ENCODE measurements around the gene PDHX.
"Not testable (repeated sequence)": the region's sequence is repeated elsewhere in the genome, so short reads cannot be mapped to it uniquely, and the experiment has no call there.

PDHX gene

GRCh38 chr11:34899633-34900016 lies 16.8 kb upstream of the PDHX start:
- peaks cover 31% of the 10 kb centered on the region for H3K36me3 Mint-ChIP-seq
- H3K27me3 Mint-ChIP-seq, result no peaks in the 10 kb centered on the region
- no peak overlapping the region for H3K27ac Mint-ChIP-seq
- H3K4me1 Mint-ChIP-seq (ENCODE audit: low read depth), result peaks cover 4% of the 10 kb centered on the region
- H3K4me3 Mint-ChIP-seq, result no peak overlapping the region
- H3K9me3 Mint-ChIP-seq (ENCODE audit: low read depth), result peaks cover 8% of the 10 kb centered on the region

- peaks cover 11% of the 10 kb centered on the region for H3K4me1 Mint-ChIP-seq (ENCODE audit: low read depth)
- no peak overlapping the region for H3K4me3 Mint-ChIP-seq
- H3K27me3 Mint-ChIP-seq, result no peaks in the 10 kb centered on the region
- peaks cover 32% of the 10 kb centered on the region for H3K36me3 Mint-ChIP-seq
- H3K9me3 Mint-ChIP-seq (ENCODE audit: low read depth), result no peaks in the 10 kb centered on the region
- H3K27ac Mint-ChIP-seq, result no peak overlapping the region
Observed at GRCh38 chr11:34904421-34904955, 11.9 kb upstream of the PDHX start.

GRCh38 chr11:34905666-34906065 lies 10.8 kb upstream of the PDHX start:
- H3K4me1 Mint-ChIP-seq (ENCODE audit: low read depth), result peaks cover 11% of the 10 kb centered on the region
- peaks cover 28% of the 10 kb centered on the region for H3K36me3 Mint-ChIP-seq
- H3K27ac Mint-ChIP-seq, result no peak overlapping the region
- H3K27me3 Mint-ChIP-seq, result no peaks in the 10 kb centered on the region
- H3K9me3 Mint-ChIP-seq (ENCODE audit: low read depth), result no peaks in the 10 kb centered on the region
- H3K4me3 Mint-ChIP-seq, result no peak overlapping the region

DNA sequence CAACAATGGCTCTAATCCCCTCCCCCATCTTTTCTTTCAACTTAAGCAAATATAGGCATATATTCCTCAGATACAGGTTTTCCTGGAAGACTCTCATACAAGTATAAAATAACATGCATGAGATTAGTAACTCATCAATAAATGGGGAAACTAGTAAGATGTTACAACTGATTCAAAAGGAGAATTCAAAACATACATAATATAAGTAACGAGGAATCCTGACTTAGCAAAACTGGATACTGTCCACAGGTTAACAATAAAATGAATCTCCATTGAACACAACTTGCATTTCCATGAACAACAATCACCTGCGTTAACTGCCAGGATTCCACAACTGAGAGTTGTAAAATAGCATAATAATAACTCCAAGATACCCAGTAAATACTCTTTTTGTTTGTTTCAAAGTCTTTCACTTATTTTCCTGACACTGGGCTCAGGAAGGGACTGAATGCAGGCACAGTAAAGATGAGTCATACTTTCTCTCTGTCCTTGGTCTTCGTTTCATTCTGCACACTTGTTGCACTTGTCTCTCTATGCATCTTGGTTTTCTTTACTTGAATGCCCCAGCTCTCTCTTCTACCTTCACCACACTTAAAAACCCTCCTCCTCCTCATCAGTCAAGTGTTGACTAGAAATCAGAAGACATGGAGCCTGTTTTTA lies 8.4 kb upstream of the PDHX start:
- H3K4me3 Mint-ChIP-seq, result no peak overlapping the region
- peaks cover 15% of the 10 kb centered on the region for H3K4me1 Mint-ChIP-seq (ENCODE audit: low read depth)
- no peaks in the 10 kb centered on the region for H3K27me3 Mint-ChIP-seq
- no peaks in the 10 kb centered on the region for H3K9me3 Mint-ChIP-seq (ENCODE audit: low read depth)
- peaks cover 27% of the 10 kb centered on the region for H3K36me3 Mint-ChIP-seq
- H3K27ac Mint-ChIP-seq, result no peak overlapping the region

- no peaks in the 10 kb centered on the region for H3K27me3 Mint-ChIP-seq
- H3K9me3 Mint-ChIP-seq (ENCODE audit: low read depth), result no peaks in the 10 kb centered on the region
- no peak overlapping the region for H3K27ac Mint-ChIP-seq
- peaks cover 26% of the 10 kb centered on the region for H3K4me1 Mint-ChIP-seq (ENCODE audit: low read depth)
- H3K4me3 Mint-ChIP-seq, result no peak overlapping the region
- peaks cover 18% of the 10 kb centered on the region for H3K36me3 Mint-ChIP-seq
Observed at GRCh38 chr11:34909415-34909814, 7.0 kb upstream of the PDHX start.

GRCh38 chr11:34909955-34910354 lies 6.5 kb upstream of the PDHX start:
- H3K9me3 Mint-ChIP-seq (ENCODE audit: low read depth), result no peaks in the 10 kb centered on the region
- no peak overlapping the region for H3K4me3 Mint-ChIP-seq
- peaks cover 24% of the 10 kb centered on the region for H3K4me1 Mint-ChIP-seq (ENCODE audit: low read depth)
- H3K27me3 Mint-ChIP-seq, result no peaks in the 10 kb centered on the region
- no peak overlapping the region for H3K27ac Mint-ChIP-seq
- H3K36me3 Mint-ChIP-seq, result peaks cover 14% of the 10 kb centered on the region

DNA sequence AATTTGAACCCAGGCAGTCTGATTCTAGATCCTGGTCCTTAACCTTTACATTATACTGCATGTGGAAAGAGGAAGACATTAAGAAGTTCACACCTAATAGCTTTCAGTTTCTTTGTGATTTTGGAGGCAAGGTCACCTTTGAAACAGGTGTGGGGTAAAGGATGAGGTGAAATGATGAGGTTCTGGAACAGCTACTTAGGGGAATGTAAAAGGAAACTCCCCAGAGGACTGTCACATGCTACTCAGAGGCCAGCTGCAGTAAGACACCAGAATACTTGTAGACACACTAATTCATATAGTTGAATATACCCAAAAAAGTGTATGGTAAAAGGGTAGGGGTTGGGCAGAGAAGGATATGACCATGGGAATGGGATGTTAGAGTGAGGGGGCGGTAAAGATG lies 5.6 kb upstream of the PDHX start:
- H3K4me3 Mint-ChIP-seq, result no peak overlapping the region
- H3K36me3 Mint-ChIP-seq, result peaks cover 10% of the 10 kb centered on the region
- H3K27ac Mint-ChIP-seq, result no peak overlapping the region
- no peaks in the 10 kb centered on the region for H3K27me3 Mint-ChIP-seq
- H3K4me1 Mint-ChIP-seq (ENCODE audit: low read depth), result peaks cover 26% of the 10 kb centered on the region
- no peaks in the 10 kb centered on the region for H3K9me3 Mint-ChIP-seq (ENCODE audit: low read depth)

DNA sequence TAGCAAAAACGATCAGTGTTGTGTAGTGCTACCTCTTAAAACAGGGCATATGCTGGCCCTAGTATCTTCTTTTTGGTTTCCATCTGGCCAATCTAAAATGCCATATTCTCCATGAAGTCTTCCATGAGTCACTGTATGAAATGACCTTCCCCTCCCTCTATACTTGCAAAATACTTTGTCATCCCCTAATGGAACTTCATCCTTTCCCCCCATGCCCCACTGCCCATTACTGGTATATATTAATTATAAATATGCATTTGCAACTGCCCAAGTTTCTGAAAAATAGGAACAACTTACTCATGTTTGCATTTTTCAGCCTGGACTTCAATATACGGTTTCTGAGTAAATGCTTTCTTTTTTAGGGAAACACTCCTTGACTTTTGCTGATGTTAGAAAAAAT lies 4.7 kb upstream of the PDHX start:
- no peak overlapping the region for H3K4me3 Mint-ChIP-seq
- peaks cover 5% of the 10 kb centered on the region for H3K36me3 Mint-ChIP-seq
- H3K9me3 Mint-ChIP-seq (ENCODE audit: low read depth), result no peaks in the 10 kb centered on the region
- peaks cover 26% of the 10 kb centered on the region for H3K4me1 Mint-ChIP-seq (ENCODE audit: low read depth)
- no peaks in the 10 kb centered on the region for H3K27me3 Mint-ChIP-seq
- no peak overlapping the region for H3K27ac Mint-ChIP-seq

- not testable (repeated sequence) for H3K27me3 Mint-ChIP-seq; H3K27ac Mint-ChIP-seq; H3K4me3 Mint-ChIP-seq; H3K36me3 Mint-ChIP-seq; H3K9me3 Mint-ChIP-seq (ENCODE audit: low read depth)
- H3K4me1 Mint-ChIP-seq (ENCODE audit: low read depth), result peaks cover 40% of the 10 kb centered on the region
Observed at GRCh38 chr11:34913556-34913955, 2.9 kb upstream of the PDHX start.

DNA sequence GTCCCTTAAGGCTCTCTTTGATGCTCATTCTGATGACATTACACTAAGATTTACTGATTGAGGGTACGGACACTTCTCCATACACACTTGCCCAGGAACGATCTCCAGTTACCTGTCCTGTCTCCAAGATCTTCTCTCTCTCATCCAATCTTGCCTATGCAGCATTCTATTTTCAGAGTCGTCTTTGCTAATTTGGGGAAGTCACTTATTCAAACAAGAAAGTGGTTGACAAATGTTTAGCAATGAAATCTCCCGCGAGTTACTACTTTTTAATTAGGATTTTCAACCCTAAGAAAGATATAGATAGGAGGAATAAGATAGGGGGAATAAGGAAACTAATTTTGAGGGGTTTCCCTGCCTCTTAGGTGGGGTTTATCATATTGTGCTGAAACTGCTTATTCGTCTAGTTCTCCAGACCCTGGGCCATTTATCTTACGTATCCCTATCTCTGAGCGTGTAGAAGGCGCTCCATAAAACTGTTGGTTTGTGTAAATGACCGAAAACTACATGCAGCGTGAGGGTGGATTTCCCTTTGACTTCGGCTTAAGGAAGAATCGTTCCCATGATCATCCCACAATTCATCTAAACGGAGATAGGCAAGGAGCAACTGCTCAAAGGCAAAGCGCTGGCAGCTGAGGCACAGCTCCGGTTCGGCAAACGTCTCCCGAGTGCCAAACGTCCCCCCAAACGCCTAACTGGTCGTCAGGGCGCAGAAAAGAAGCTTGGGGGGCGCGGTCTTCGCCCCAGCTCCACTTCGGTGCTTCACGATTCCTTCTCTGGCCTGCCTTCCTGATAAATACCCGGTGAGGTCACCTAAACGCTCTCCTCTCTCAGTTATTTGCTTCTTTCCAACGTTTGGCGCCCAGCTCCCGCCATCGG lies 1.0 kb upstream of the PDHX start:
- Mint-ChIP-seq H3K36me3 (peaks cover 5% of the 10 kb centered on the region), H3K27me3 (no peaks in the 10 kb centered on the region), H3K4me3 (peak overlapping the region; percentile 97), H3K9me3 (ENCODE audit: low read depth) (no peaks in the 10 kb centered on the region), H3K27ac (peak overlapping the region; percentile 95), H3K4me1 (ENCODE audit: low read depth) (peaks cover 44% of the 10 kb centered on the region)

DNA sequence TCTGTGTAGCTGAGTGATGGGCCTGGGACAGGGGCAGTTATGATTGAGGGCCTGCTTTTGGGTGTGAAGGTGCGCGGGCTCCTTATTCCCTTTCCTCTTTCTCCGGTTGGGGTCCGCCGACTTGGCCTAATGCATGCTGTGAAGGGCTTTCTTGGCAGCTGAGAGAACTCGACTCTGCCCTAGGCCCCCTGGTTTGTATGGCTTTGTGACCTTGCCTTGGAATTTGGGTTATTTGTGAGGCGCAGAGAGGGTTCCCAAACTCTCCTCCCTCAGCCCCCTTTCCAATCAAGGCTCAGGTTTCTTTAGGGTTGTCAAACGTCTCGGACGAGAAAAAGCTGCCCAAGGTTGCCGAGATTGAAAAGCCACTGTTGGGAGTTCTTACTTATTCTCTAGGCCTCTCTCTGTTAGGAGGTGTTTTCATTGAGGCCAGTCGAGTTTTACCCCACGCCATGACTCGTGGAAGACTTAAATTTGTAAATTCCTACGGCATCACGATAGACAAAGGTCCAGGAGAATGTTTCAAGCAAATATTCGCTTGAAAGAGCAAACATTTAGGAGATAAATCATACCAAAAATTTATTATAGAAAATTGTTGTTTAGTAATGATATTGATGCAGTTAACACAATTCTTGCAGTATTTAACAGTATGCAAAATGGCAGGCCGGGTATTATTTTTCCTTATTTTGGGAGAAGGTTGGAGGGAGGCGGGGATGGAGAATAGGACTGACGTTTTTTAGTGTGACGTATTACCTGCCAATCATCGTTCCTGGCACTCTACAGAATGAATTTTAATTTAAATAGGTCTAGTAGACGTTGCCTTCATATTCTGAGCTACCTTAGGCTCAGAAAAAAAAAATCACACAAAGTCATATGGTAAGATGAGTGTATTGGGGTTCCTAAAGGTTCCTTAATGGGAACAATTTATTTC lies 689 bp downstream of the PDHX start:
- no peaks in the 10 kb centered on the region for H3K27me3 Mint-ChIP-seq
- H3K4me3 Mint-ChIP-seq, result peak overlapping the region; percentile 97
- H3K4me1 Mint-ChIP-seq (ENCODE audit: low read depth), result peaks cover 49% of the 10 kb centered on the region
- H3K9me3 Mint-ChIP-seq (ENCODE audit: low read depth), result no peaks in the 10 kb centered on the region
- H3K36me3 Mint-ChIP-seq, result peaks cover 5% of the 10 kb centered on the region
- H3K27ac Mint-ChIP-seq, result peak overlapping the region; percentile 95

GRCh38 chr11:34921156-34921555 lies 4.7 kb downstream of the PDHX start:
- H3K27ac Mint-ChIP-seq, result peak overlapping the region; percentile 67
- peaks cover 25% of the 10 kb centered on the region for H3K4me1 Mint-ChIP-seq (ENCODE audit: low read depth)
- H3K27me3 Mint-ChIP-seq, result no peaks in the 10 kb centered on the region
- H3K4me3 Mint-ChIP-seq, result no peak overlapping the region
- H3K9me3 Mint-ChIP-seq (ENCODE audit: low read depth), result no peaks in the 10 kb centered on the region
- H3K36me3 Mint-ChIP-seq, result no peaks in the 10 kb centered on the region

DNA sequence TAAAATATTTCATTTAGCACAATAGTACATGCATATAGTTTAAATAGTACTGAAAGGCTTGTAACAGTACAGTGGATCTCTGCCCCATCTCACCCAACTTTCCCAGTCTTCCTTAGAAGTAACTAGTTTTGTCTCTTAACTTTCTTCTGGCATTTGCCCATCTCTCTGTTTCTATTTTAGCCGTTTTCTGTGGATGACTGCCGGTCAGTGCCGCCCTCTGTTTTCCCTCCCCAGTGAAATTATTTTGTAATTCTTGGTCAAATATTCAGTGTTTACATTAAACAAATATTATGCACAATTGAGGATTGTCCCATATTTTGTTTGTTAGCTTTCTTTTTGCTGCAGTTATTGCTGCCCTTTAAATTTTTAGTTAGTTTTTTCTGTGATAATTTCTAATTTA lies 8.3 kb downstream of the PDHX start:
- H3K27ac Mint-ChIP-seq, result peak overlapping the region; percentile 13
- H3K4me1 Mint-ChIP-seq (ENCODE audit: low read depth), result peaks cover 29% of the 10 kb centered on the region
- H3K9me3 Mint-ChIP-seq (ENCODE audit: low read depth), result no peaks in the 10 kb centered on the region
- H3K27me3 Mint-ChIP-seq, result no peaks in the 10 kb centered on the region
- H3K4me3 Mint-ChIP-seq, result no peak overlapping the region
- H3K36me3 Mint-ChIP-seq, result no peaks in the 10 kb centered on the region

GRCh38 chr11:34926101-34926830 lies 9.8 kb downstream of the PDHX start:
- Mint-ChIP-seq H3K9me3 (ENCODE audit: low read depth) (no peaks in the 10 kb centered on the region), H3K4me1 (ENCODE audit: low read depth) (peaks cover 33% of the 10 kb centered on the region), H3K36me3 (no peaks in the 10 kb centered on the region), H3K27ac (no peak overlapping the region), H3K4me3 (no peak overlapping the region), H3K27me3 (no peaks in the 10 kb centered on the region)
